Stimulated activated CD4-positive, alpha-beta T cell treated with anti-CD3 and anti-CD28 coated beads, TNF-alpha, amount 100 ng/mL, for 48 hours (primary cell): ENCODE measurements around the gene CYSLTR1.
A peak's percentile ranks its signal among the peaks of the same experiment; 100 is the strongest.
"Not testable (repeated sequence)": the region's sequence is repeated elsewhere in the genome, so short reads cannot be mapped to it uniquely, and the experiment has no call there.

Experiments
- DNase-seq, 3 donors: peaks; one replicate each; pipeline ENCODE4 v3.0.0-alpha.2; 2020; ENCODE audit warnings: low read depth in 3 of 3

Gene CYSLTR1, protein sequence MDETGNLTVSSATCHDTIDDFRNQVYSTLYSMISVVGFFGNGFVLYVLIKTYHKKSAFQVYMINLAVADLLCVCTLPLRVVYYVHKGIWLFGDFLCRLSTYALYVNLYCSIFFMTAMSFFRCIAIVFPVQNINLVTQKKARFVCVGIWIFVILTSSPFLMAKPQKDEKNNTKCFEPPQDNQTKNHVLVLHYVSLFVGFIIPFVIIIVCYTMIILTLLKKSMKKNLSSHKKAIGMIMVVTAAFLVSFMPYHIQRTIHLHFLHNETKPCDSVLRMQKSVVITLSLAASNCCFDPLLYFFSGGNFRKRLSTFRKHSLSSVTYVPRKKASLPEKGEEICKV

GRCh38 chrX:78327370-78328086 is at the start of gene CYSLTR1:
CYSLTR1 (minus strand) TSS chrX:78327611; CDS start chrX:78273746, 53,865 bp downstream.
- DNase-seq: no peak

GRCh38 chrX:78377186-78377585 is 49.8 kb upstream of the CYSLTR1 start:
- no peak for DNase-seq

- no peak for DNase-seq
These were observed 48.5 kb upstream of the CYSLTR1 start for GRCh38 chrX:78375894-78376293.

GRCh38 chrX:78366576-78366975 is 39.2 kb upstream of the CYSLTR1 start:
- DNase-seq: no peak

- DNase-seq: no peak
These were observed 30.1 kb upstream of the CYSLTR1 start for GRCh38 chrX:78357342-78358055.

DNA sequence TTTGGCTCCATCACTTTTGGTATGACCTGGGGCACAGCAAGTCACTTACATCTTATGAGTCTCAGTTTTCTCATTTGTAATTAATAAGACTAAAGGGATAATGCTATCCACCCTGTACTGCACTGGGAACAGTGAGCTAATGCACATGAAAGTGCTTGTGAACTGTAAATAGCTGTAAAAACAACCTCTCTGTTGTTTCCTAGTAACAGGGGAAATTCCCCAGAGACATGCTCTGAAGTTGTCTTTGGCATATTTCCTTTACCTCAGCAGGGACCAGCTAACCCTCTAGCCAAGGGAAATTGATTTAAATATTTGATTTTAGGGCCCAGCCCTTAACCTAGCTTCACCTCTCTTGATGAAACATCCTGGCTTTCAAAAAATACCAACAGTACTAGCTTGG is 6.1 kb upstream of the CYSLTR1 start:
- DNase-seq: no peak

DNA sequence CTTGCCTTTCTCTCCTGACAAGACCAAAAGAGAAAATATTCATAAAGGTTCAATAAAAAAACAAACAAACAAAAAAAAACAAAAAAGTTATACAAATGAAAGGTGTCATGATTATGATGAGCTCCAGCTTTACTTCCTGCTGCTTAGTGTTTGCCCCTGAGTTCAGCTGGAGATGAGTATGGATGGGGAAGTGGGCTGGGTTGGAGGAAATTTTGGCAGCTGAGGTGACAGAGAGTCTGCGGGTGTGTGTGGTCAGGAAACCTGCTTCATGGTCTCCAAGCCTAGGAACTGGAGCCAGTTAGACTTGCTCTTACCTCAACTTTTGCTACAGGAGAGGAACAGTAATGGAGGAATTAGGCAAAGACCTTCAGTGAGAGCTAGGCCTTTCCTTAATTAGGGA is 4.3 kb upstream of the CYSLTR1 start:
- no peak for DNase-seq

DNA sequence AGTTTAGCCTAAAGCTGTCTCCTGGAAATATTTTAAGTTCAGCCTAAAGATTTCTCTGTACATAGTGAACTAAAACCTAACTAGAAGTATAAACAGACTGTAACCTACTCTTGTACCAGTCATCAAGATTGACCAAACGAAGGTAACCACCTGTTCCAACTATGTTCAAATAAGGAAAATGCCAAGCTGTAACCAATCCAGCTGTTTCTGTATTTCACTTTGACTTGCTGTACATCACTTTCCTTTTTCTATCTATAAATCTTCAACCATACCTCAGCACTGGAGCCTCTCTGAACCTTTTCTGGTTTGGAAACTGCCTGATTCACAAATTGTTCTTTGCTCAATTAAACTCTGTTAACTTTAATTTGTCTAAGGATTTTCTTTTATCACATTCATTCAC is 3.1 kb upstream of the CYSLTR1 start:
- no peak for DNase-seq

- DNase-seq: no peak
These were observed 2.7 kb upstream of the CYSLTR1 start for GRCh38 chrX:78330068-78330467.

DNA sequence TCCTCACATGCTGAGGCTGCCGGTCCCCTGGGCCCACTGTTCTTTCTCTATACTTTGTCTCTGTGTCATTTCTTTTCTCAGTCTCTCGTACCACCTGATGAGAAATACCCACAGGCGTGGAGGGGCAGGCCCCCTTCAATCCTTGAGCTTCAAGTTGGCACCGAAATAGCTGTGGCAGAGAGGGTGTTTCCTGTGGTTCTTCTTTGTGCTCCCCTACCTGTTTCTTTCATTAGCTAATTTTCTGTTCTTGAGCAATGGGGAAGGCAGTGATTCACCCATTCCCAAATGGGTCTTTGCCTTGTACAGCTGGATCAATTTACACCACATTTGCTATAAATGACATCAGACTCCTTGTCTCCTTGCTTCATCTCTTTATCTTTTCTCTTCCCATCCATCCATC is 2.1 kb upstream of the CYSLTR1 start:
- no peak for DNase-seq

GRCh38 chrX:78326401-78326800 is 1.0 kb downstream of the CYSLTR1 start:
- DNase-seq: no peak

GRCh38 chrX:78322863-78323262 is 4.5 kb downstream of the CYSLTR1 start:
- no peak for DNase-seq

DNA sequence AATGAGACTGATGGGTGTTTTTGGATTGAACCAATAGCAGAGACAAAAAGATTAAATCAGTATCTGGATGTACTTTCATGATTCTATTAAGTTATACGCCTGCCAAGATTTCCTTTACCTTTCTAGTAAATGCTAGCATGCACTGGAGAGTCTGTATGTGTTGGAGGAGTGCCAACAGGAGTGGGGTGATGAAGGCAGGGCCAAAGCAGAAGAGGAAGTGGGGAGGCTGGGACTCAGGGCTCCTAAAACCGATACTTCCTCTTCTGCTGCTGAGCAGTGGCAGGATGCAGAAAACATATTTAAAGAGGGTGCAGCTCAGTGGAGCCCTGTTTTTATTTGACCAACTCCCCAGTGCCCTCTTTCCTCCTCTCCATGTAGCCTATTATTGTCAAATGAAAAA is 5.6 kb downstream of the CYSLTR1 start:
- peak in 1 of 3 donors; percentile 20 for DNase-seq

- no peak for DNase-seq
These were observed 11.1 kb downstream of the CYSLTR1 start for GRCh38 chrX:78316265-78316664.

GRCh38 chrX:78315745-78316144 is 11.7 kb downstream of the CYSLTR1 start:
- no peak for DNase-seq

- no peak for DNase-seq
These were observed 12.8 kb downstream of the CYSLTR1 start for GRCh38 chrX:78314561-78314960.

- DNase-seq: no peak
These were observed 13.9 kb downstream of the CYSLTR1 start for GRCh38 chrX:78313526-78313925.

GRCh38 chrX:78307665-78308064 is 19.7 kb downstream of the CYSLTR1 start:
- no peak for DNase-seq

DNA sequence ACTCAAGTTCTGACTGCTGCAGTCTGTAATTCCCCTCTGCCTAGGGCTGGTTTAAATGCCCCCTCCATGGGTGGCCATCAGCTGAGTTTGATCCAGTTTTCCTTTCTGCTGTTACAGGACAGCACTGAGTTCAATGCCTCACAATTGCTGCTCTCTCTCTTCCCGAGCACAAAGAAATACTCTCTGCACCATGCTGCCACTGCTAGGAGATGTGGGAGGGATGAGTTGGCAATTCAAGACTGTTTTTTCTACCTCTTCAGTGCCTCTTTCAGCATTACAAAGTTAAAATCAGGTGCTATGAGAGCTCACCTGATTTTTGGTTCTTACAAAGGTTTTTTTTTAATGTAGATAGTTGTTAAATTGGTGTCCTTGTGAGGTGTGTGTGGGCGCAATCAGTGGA is 24.3 kb downstream of the CYSLTR1 start:
- no peak for DNase-seq

- not testable (repeated sequence) for DNase-seq
These were observed 26.5 kb downstream of the CYSLTR1 start for GRCh38 chrX:78300933-78301332.

GRCh38 chrX:78283511-78283910 is 43.9 kb downstream of the CYSLTR1 start:
- no peak for DNase-seq

GRCh38 chrX:78237127-78237526 is 90.3 kb downstream of the CYSLTR1 start:
- no peak for DNase-seq

- not testable (repeated sequence) for DNase-seq
These were observed 101.4 kb downstream of the CYSLTR1 start for GRCh38 chrX:78226047-78226446.
